Activated T-helper 1 cell treated with anti-CD3 and anti-CD28 coated beads, Interleukin-12 subunit alpha, Interleukin-12 subunit beta, Interleukin-2, Interleukin-4 antibody, amounts not matched to agents 30 ng/mL and 10 ng/mL and 1 ng/mL, durations not matched to agents 14 hours and 24 hours and 36 hours (primary cell): ENCODE results near the gene SLC51A. TPM values are rescaled to one million over a fixed set of nuclear protein-coding genes. Genes with fewer than 3 reads are reported as not detected.
A peak's percentile ranks its signal among the peaks of the same experiment; 100 is the strongest.
"Not testable (repeated sequence)": the region's sequence is repeated elsewhere in the genome, so short reads cannot be mapped to it uniquely, and the experiment has no call there.

Experiments used
- DNase-seq: peaks from one replicate; pipeline ENCODE4 v3.0.0; 2021; ENCODE audit warnings: low spot score
- H3K27ac Mint-ChIP-seq: one replicate; pipeline ENCODE4 v1.8.0; 2021; ENCODE audit warnings: mild to moderate bottlenecking, mixed read lengths
- H3K27me3 Mint-ChIP-seq: one replicate; pipeline ENCODE4 v1.8.0; 2022; ENCODE audit warnings: mild to moderate bottlenecking, moderate library complexity, mixed read lengths; ENCODE audit not compliant: insufficient read depth
- H3K36me3 Mint-ChIP-seq: one replicate; pipeline ENCODE4 v1.8.0; 2021; ENCODE audit warnings: low read depth, mixed read lengths
- H3K4me1 Mint-ChIP-seq: one replicate; pipeline ENCODE4 v1.8.0; 2021; ENCODE audit warnings: low read depth, mixed read lengths
- H3K4me3 Mint-ChIP-seq: one replicate; pipeline ENCODE4 v1.8.0; 2021; ENCODE audit warnings: mild to moderate bottlenecking, moderate library complexity, mixed read lengths
- H3K9me3 Mint-ChIP-seq: one replicate; pipeline ENCODE4 v1.8.0; 2021; ENCODE audit warnings: mixed read lengths
- intact Hi-C: fragments of 100-400 bp; cut with micrococcal nuclease; formaldehyde crosslinking; loops from one replicate; pipeline ENCODE4 v1.15.1; 2024
- total RNA-seq: library from RNA; stranded (reverse); gene quantifications from 2 replicates; pipeline ENCODE4 v1.2.3, GENCODE V29; 2022

The SLC51A gene
- total RNA-seq, 1 donor from 2014 or later, result not detected

DNA sequence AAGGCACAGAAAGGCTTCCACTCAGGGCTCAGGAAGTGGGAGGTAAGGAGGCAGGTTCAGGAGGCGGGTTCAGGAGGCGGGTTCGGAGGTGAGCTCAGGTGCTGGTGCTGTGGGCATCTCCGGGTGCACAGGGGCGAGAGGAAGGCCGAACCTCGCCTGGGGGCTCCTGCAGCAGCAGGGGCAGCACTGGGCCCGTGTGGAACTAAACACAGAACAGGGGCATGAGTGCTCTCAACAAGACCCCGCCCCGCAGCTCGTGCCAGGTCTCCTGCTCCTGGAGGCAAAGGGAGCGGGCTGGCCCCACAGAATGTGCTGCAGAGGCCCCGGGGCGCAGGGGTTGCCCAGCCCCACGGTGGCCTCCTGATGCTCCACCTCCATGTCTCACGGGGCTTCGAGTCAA, 18.8 kb upstream of the SLC51A start:
- Mint-ChIP-seq H3K36me3 (peaks cover under 1% of the 10 kb centered on the region), H3K27ac (no peak overlapping the region), H3K27me3 (peaks cover 2% of the 10 kb centered on the region), H3K4me3 (no peak overlapping the region), H3K9me3 (no peaks in the 10 kb centered on the region), H3K4me1 (peaks cover 18% of the 10 kb centered on the region)
- intact Hi-C loops, result loop anchor here (2.0 kb wide), 1 partner anchor 347 kb away; no protein-coding TSS in a partner anchor
- DNase-seq, result no peak

DNA sequence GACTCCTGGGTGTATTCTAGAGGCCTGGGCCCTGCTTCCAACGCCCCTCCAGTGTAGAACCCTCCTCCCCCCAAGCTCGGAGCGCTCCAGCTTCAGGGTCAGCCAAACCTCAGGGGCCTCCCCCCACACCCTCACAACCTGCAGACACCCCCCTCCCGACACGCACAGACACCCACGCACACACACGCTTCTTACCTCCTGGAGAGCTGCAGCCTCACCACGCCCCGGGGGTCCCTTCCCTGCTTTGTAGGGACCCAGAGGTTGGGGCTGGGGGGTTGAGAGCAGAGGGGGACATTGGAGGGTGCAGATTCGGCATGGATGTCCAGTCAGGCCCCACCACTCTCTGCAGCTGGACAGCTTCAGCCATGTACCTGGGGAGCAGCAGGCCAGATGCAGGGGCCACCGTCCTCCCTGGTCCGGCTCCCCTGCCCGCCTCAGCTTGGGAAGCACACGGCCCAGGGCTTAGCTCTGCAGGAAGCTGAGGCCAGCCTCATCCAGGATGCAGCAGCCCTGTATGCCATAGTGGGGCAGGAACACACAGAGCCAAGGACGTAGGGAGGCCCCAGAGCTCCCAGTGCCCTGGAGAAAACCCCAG, 18.2 kb upstream of the SLC51A start:
- no peaks in the 10 kb centered on the region for H3K36me3 Mint-ChIP-seq
- no peak overlapping the region for H3K27ac Mint-ChIP-seq
- DNase-seq, result no peak
- H3K27me3 Mint-ChIP-seq, result peaks cover 2% of the 10 kb centered on the region
- no peak overlapping the region for H3K4me3 Mint-ChIP-seq
- no peaks in the 10 kb centered on the region for H3K9me3 Mint-ChIP-seq
- H3K4me1 Mint-ChIP-seq, result peaks cover 12% of the 10 kb centered on the region
- intact Hi-C loops, result no loop called here

DNA sequence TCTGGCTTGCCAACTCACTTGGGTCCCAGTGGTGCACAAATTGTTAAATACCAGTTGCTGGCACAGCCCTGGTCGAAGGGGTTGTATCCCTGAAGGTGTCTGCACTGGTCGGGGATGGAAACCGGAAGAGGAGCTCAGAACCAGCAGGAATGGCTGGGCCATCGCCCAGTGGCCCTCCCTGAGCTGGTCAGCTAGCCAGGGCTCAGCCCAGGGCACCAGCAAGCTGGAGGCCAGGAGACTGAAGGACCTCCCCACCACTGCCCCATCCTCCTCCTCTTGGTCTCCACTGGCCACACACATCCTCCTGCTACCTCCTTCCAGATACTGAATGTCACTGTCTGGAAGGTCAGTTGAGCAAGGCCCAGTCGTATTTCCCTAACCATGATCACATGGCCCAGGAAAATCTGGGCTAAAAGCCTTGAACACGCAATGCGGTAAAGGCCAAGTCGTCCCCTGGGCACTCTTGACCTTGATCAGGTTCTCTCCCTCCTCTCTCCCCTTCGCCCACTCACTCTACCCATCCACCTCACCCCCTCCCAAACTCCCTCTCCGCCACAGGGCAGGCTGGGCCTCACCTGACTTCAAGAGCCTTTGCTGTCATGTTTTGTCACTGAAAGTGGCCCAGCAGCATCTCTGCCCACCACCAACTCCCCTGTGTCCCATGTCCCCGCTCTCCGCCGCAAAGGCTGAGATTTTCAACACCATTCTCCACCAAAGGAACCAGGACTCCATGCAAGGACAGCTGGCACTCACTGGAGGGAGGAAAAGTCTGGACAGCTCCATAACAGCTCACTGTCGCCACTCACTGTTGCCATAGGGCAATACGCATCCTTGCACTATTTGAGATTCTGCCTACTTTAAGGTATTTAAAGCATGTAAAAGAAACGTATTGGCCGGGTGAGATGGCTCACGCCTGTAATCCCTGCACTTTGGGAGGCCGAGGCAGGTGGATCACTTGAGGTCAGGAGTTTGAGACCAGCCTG, 17.3 kb upstream of the SLC51A start:
- H3K36me3 Mint-ChIP-seq, result no peaks in the 10 kb centered on the region

DNA sequence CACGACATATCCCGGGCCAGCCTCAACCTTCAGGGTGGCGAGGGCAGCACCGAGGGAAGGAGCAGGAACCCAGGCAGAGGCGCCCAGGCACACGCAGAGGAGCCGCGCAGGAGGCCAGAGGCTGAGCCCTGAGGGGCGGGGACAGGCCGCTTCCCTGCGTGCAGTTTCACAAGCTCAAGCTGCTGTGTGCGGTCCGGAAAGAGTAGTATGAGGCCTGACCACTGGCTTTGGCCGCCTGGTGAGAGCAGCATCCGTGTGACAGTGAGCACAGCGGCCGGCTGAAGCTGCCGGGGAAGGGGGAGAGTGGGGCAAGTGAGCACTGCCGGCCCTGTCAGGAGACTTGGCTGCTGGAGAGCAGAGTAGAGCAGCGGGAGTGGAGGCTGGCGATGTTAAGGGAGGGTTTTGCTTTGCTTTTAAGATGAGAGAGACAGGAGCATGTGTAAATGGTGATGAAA, 13.8 kb upstream of the SLC51A start:
- Mint-ChIP-seq H3K9me3 (no peaks in the 10 kb centered on the region), H3K27me3 (peaks cover 7% of the 10 kb centered on the region), H3K27ac (no peak overlapping the region), H3K36me3 (no peaks in the 10 kb centered on the region), H3K4me1 (no peaks in the 10 kb centered on the region), H3K4me3 (no peak overlapping the region)
- DNase-seq, result no peak
- intact Hi-C loops, result loop anchor here (10.0 kb wide), 1 partner anchor 518 kb away; no protein-coding TSS in a partner anchor

More for the DNA sequence above, 17.3 kb upstream of the SLC51A start:
- peaks cover 6% of the 10 kb centered on the region for H3K4me1 Mint-ChIP-seq
- intact Hi-C loops, result no loop called here
- no peaks in the 10 kb centered on the region for H3K9me3 Mint-ChIP-seq
- H3K4me3 Mint-ChIP-seq, result no peak overlapping the region
- DNase-seq, result no peak
- peaks cover 4% of the 10 kb centered on the region for H3K27me3 Mint-ChIP-seq
- no peak overlapping the region for H3K27ac Mint-ChIP-seq

DNA sequence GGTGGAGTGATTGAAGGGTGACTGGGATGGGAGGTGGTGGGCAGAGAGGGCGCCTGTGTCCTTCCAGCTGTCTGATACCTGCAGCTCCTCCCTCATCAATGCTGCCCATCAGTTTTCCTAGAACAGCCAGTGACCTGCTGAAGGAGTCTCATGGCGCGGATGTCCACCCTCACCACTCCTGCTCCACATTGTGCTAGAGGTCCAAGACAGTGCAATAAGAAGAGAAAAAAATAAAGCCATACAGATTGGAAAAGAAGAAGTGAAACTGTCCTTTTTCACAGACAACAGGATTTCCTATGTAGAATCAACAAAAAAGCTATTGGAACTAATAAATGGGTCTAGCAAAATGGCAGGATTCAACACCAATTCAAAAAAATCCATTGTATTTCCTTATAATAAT, 12.5 kb upstream of the SLC51A start:
- Mint-ChIP-seq H3K36me3 (no peaks in the 10 kb centered on the region), H3K9me3 (no peaks in the 10 kb centered on the region), H3K4me1 (peaks cover 4% of the 10 kb centered on the region), H3K27ac (no peak overlapping the region), H3K4me3 (no peak overlapping the region), H3K27me3 (peaks cover 11% of the 10 kb centered on the region)
- DNase-seq, result no peak
- intact Hi-C loops, result loop anchor here (10.0 kb wide), 1 partner anchor 519 kb away; no protein-coding TSS in a partner anchor

DNA sequence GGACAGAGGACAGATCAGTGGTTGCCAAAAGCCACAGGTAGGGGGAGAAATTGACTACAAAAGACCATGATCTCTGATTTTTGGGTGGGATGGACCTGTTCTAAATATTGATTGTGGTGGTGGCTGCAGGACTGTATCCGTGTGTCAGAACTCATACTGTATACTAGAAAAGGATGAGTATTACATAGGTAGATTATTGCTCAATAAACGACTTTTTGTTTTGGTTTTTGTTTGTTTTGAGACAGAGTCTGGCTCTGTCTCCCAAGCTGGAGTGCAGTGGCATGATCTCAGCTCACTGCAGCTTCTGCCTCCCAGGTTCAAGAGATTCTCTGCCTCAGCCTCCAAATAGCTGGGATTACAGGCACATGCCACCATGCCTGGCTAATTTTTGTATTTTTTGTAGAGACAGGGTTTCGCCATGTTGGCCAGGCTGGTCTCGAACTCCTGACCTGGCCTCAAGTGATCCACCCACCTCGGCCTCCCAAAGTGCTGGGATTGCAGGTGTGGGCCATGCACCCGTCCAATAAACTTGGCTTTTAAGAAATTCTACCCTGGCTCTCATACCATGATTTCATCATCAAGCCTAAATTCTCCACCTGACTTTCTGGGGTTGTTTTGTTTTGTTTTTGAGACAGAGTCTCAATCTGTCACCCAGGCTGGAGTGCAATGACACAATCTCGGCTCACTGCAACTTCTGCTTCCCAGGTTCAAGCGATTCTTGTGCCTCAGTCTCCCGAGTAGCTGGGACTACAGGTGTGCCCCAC, 10.7 kb upstream of the SLC51A start:
- H3K36me3 Mint-ChIP-seq, H3K4me1 Mint-ChIP-seq, DNase-seq, H3K4me3 Mint-ChIP-seq, H3K27ac Mint-ChIP-seq, H3K9me3 Mint-ChIP-seq: not testable (repeated sequence)
- intact Hi-C loops, result loop anchor here (5.0 to 10.0 kb wide), 4 partner anchors 243 to 1438 kb away; partner anchors contain the start of gene TNK2
- H3K27me3 Mint-ChIP-seq, result peaks cover 14% of the 10 kb centered on the region

DNA sequence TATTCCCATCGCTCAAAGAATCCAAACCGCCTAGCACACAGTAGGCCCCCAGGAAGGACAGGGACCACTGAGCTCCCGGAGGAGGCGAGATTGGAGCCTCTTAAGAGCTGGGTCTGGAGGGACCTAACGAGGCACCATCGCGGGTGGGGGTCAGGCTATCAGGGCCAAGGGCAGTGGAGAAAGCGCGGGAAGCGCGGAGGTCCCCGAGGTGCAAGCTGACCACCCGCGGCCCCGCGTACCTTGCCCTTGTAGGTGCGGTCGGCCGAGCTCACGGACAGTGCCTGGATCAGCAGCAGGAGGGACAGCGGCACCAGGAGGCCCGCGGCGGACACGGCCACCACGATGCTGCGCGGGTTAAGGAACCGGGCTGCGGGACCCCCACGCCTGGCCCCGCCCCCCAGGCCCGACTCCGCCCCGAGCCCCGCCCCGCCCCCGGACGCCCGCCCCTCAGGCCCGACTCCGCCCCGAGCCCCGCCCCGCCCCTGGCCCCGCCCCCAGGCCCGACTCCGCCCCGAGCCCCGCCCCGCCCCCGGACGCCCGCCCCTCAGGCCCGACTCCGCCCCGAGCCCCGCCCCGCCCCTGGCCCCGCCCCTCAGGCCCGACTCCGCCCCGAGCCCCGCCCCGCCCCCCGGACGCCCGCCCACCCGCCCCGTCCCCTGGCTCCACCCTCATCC, 9.0 kb upstream of the SLC51A start:
- H3K36me3 Mint-ChIP-seq, result no peaks in the 10 kb centered on the region
- no peak overlapping the region for H3K27ac Mint-ChIP-seq
- no peak for DNase-seq
- intact Hi-C loops, result loop anchor here (5.0 to 10.0 kb wide), 4 partner anchors 245 to 1440 kb away; partner anchors contain the start of gene TNK2
- peaks cover 4% of the 10 kb centered on the region for H3K4me1 Mint-ChIP-seq
- peaks cover 14% of the 10 kb centered on the region for H3K27me3 Mint-ChIP-seq
- H3K9me3 Mint-ChIP-seq, result no peaks in the 10 kb centered on the region
- H3K4me3 Mint-ChIP-seq, result peak overlapping the region; percentile 80

DNA sequence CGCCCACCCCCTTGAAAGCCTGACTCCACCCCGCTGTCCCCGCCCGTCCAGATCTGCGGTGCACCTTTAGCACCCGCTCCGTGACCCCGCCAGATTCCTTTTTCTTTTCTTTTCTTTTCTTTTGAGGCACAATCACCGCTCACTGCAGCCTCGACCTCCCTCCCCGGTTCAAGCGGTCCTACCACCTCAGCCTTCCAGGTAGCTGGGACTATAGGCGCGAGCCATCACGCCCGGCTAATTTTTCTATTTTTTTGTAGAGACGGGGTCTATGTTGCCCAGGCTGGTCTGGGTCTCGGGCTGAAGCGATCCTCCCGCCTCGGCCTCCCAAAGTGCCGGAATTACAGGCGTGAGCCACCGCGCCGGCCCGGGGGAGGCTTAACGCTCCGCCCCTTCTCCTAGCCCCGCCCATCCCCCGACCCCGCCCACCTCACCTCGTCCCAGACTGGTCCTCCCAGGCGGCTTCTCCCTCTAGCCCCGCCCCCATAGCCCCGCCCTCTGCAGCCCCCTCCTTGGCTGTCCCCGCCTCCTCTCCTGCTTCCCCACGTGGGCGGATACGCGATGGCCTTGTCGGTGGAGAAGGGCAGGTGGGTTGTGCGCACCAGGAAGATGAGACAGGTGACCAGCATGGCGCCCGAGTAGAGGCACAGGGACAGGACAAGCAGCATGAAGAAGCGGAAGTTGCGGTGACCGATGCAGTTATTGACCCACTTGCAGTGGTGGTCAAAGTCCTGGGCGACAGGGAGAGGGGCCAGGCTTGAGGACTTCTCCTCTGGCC, 8.3 kb upstream of the SLC51A start:
- intact Hi-C loops, result loop anchor here (5.0 to 10.0 kb wide), 4 partner anchors 246 to 1441 kb away; partner anchors contain the start of gene TNK2
- Mint-ChIP-seq H3K27me3 (peaks cover 14% of the 10 kb centered on the region), H3K9me3 (no peaks in the 10 kb centered on the region), H3K4me3 (peak overlapping the region; percentile 80), H3K27ac (peak overlapping the region; percentile 69), H3K4me1 (peaks cover 4% of the 10 kb centered on the region), H3K36me3 (no peaks in the 10 kb centered on the region)
- no peak for DNase-seq

DNA sequence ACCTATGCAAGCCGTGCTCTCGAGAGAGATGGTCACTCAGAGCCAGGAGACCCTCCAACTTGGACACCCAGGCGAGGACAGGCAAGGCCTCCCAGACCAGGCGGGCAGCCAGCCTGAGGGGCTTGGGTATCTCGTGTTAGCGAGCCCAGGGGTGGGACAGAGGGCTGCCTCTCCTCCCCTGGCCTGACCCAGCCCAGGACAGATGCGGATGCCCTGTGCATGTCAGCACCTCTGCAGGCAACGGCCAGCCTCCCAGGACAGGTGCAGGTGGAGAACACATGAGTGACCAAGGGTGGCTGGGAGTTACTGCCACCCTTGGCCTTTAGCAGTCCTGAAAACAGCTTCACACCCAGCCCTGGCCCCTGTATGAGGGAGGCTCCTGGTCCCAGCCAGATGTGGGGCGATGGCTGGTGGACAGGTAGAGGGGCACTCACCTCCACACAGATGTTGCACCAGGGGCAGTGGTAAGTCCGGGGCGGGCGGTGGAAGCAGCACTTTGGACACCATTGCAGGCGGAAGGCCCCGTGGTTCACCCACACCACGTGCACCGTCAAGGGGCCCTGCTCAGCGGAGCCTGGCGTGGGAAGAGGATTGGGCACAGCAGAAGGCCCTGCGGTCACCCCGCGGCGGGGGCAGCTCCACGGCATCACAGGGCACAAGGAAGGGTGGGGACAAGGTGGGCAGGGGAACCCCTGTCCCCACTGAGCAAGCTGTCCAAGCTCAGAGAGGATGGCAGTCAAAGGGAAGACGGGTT, 7.2 kb upstream of the SLC51A start:
- no peak for DNase-seq
- H3K27ac Mint-ChIP-seq, result no peak overlapping the region
- H3K27me3 Mint-ChIP-seq, result peaks cover 12% of the 10 kb centered on the region
- no peaks in the 10 kb centered on the region for H3K36me3 Mint-ChIP-seq
- peaks cover 4% of the 10 kb centered on the region for H3K4me1 Mint-ChIP-seq
- H3K4me3 Mint-ChIP-seq, result no peak overlapping the region
- intact Hi-C loops, result loop anchor here (5.0 to 10.0 kb wide), 4 partner anchors 247 to 1442 kb away; partner anchors contain the start of gene TNK2
- no peaks in the 10 kb centered on the region for H3K9me3 Mint-ChIP-seq

DNA sequence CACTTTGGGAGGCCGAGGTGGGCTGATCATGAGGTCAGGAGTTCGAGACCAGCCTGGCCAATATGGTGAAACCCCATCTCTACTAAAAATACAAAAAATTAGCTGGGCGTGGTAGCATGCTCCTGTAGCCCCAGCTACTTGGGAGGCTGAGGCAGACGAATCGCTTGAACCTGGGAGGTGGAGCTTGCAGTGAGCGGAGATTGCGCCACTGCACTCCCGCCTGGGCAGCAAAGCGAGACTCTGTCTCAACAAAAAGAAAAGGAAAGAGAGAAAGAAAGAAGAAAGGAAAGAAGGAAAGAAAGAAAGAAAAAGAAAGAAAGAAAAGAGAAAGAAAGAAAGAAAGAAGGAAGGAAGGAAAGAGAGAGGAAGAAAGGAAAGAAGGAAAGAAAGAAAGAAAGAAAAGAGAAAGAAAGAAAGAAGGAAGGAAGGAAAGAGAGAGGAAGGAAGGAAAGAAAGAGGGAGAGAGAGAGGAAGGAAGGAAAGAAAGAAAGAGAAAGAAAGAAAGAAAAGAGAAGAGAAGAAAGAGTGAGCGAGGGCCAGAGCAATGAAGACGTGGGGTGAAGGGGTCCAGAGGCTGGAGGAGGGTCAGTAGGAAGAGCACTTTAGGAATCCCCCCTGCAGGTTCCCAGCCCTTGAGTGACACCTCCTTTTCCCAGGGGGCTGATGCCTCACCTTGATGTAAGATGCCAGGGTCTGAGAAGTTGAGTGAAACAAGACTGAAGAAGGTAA, 6.2 kb upstream of the SLC51A start:
- not testable (repeated sequence) for H3K4me3 Mint-ChIP-seq, H3K9me3 Mint-ChIP-seq, DNase-seq, H3K27me3 Mint-ChIP-seq, H3K4me1 Mint-ChIP-seq, H3K36me3 Mint-ChIP-seq, H3K27ac Mint-ChIP-seq
- intact Hi-C loops, result loop anchor here (5.0 to 10.0 kb wide), 4 partner anchors 248 to 1443 kb away; partner anchors contain the start of gene TNK2
